Amniotic epithelial cell (primary cell): ENCODE measurements around the gene MYRF.

ENCODE experiments used
- DNase-seq: peaks from one replicate; pipeline ENCODE4 v3.0.0-alpha.2; 2010; ENCODE audit warnings: low read depth

MYRF gene

DNA sequence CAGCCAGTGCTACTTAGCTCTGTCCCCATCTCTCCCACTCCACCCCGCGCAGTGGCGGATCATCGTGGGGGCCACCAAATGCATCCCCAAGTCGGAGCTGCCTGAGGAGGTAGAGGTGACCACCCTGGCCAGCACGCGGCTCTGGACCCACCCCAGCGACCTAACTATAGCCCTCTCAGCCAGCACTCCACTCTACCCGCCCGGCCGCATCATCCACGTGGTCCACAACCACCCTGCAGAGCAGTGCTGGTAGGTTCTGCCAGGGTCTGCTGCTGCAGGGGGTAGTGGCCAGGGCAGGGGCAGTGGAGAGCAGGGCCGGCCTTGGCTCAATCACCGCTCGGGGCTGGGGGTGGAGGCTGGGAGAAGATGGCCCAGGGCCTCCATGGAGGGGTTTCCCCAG lies 13.0 kb upstream of the MYRF start:
- no peak for DNase-seq

GRCh38 chr11:61739966-61740365 lies 12.5 kb upstream of the MYRF start:
- no peak for DNase-seq

DNA sequence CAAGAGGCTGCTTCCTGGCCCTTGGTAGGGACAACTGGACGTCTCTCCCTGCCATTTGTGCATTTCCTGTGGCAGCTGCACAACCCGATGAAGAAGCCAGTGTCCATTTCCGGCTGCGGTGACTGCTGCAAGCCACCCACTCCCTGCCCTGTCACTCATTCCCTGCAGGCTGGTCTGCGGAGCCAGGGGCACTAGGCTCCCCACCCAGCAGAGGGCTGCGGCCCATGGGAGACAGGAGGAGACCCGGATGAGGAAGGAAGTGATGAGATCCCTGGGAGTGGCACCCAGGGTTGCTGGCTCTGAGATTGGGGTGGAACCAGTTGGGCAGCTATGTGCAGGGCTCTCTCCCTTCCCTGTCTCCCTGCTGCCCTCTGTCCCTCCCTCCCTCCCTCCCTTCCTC lies 10.0 kb upstream of the MYRF start:
- DNase-seq, result no peak

DNA sequence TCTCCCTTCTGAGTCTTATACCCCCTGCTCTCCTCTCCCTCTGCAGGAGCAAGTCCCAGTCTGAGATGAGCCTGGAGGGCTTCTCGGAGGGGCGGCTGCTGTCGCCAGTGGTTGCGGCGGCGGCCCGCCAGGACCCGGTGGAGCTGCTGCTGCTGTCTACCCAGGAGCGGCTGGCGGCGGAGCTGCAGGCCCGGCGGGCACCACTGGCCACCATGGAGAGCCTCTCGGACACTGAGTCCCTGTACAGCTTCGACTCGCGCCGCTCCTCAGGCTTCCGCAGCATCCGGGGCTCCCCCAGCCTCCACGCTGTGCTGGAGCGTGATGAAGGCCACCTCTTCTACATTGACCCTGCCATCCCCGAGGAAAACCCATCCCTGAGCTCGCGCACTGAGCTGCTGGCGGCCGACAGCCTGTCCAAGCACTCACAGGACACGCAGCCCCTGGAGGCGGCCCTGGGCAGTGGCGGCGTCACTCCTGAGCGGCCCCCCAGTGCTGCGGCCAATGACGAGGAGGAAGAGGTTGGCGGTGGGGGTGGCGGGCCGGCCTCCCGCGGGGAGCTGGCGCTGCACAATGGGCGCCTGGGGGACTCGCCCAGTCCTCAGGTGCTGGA lies 8.8 kb upstream of the MYRF start:
- no peak for DNase-seq

DNA sequence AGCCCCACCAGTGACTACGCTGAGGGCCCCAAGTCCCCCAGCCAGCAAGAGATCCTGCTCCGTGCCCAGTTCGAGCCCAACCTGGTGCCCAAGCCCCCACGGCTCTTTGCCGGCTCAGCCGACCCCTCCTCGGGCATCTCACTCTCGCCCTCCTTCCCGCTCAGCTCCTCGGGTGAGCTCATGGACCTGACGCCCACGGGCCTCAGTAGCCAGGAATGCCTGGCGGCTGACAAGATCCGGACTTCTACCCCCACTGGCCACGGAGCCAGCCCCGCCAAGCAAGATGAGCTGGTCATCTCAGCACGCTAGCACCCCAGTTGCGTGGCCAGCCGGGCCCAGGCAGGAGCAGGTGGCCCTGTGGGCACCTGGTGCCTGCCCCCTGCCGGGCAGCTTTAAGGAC lies 8.3 kb upstream of the MYRF start:
- DNase-seq, result no peak

- DNase-seq, result no peak
These were observed 7.8 kb upstream of the MYRF start for GRCh38 chr11:61744609-61745156.

DNA sequence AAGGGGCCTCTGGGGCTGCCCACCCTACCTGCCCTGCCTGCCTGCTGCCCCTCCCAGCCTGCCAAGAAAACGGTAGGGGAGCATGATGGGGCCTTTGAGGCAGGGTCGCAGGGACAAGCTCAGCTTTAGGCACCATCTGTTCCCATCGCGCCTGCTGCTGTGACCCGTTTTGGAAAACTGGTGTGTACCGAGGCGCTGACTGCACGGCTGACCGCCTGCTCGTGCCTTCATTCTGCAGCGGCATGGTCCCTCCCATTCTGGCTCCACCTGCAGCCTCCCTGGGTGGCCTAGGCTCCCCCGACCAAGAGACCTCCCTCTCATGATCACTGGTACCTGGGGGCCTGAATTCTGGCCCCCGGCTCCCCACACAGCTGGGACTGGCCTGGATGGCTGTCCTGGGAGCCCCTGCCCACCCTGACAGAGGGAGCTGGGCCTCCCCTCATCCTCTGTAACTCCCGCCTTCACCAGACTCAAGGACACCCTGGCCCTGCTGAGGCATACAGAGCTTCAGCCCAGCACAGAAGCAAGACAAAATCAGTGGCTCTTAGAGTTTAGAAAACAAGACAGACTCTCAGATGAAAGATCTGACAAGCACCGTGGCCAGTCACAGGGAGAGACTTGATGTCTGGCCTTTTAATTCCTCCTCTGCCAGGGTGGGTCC lies 6.5 kb upstream of the MYRF start:
- DNase-seq, result no peak

DNA sequence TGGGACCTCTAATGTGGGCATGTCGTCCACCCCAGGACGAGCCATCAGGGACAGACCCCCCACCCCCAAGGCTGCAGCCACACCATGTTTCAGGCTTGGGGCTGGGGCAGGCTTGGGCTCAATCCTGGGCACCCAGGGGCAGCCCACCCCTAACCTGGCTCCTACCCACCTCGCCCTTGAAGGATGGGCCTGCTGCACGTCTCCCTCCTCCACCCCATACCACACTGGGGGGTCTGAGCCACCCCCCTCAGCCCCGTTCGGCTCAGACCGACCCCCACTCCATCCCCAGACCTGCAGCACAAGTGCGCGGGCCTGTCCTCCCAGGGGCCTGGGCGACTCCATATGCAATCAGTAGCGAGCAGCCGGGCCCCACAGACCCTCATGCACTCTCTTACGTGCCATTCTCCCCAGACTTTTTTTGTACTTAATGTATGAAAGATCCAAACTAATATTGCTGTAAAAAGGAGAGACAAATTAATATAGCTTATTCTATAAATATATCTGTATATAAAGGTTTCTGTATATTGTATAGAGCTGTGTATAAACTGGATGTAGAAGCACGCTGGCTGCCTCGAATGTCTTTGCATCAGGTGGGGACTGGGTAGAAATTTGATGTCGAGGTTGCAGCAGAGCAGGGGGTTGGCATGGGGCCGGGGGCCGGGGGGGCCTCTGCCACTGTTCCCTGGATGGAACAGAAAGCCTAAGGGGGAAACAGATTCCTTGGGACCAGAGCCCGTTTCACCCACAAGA lies 5.8 kb upstream of the MYRF start:
- no peak for DNase-seq

GRCh38 chr11:61747192-61747966 lies 5.1 kb upstream of the MYRF start:
- peak; percentile 62 for DNase-seq

DNA sequence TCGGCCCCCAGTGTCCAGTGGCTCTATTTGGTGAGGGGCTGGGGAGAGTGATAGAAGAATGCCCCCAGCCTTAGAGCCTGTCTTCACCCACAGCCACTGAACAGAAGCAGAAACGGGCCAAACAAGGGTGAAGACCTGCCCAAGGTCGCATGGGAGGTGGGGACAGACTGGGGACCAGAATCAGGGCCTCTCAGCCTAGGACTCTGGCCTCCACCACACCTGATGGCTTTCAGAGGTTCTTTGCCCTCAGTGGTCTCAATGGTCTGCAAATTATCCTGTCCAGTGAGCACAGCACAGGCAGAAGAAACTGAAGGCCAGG lies 4.5 kb upstream of the MYRF start:
- no peak for DNase-seq

DNA sequence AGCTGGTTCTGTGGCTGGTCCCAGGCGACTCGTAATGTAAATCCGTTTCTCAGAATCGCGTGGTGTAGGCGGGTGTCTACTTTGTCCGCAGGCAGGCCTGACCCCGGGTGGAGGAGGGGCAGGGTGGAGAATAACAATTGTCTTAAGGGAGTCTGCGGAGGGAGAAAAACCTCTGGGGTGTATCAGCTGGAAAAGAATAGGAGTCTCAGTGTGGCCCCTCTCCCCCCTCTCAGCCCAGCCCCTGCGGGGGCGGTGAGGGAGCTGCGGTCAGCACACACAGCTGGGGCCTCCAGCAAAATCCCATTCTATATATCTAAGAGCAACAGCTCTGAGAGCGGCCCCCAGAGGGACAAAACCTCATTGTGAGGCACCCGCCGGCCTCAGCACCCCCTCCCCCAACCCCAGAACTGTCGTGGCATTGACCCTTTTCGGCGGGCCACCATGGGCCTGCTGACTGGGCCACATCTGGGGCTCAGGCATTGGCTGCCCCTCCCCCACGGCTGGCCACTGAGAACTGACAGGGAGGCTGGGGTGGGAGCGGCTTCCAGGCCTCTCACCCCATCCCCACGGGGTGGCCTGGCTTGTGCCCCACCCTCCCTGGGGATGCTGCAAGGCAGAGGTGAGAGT lies 2.7 kb upstream of the MYRF start:
- peak; percentile 78 for DNase-seq

GRCh38 chr11:61750631-61751273 lies 1.7 kb upstream of the MYRF start:
- no peak for DNase-seq

- DNase-seq, result no peak
These were observed 1.1 kb upstream of the MYRF start for GRCh38 chr11:61751384-61751783.

GRCh38 chr11:61752925-61753521 lies 587 bp downstream of the MYRF start:
- no peak for DNase-seq

GRCh38 chr11:61753672-61754071 lies 1.2 kb downstream of the MYRF start:
- DNase-seq, result no peak

DNA sequence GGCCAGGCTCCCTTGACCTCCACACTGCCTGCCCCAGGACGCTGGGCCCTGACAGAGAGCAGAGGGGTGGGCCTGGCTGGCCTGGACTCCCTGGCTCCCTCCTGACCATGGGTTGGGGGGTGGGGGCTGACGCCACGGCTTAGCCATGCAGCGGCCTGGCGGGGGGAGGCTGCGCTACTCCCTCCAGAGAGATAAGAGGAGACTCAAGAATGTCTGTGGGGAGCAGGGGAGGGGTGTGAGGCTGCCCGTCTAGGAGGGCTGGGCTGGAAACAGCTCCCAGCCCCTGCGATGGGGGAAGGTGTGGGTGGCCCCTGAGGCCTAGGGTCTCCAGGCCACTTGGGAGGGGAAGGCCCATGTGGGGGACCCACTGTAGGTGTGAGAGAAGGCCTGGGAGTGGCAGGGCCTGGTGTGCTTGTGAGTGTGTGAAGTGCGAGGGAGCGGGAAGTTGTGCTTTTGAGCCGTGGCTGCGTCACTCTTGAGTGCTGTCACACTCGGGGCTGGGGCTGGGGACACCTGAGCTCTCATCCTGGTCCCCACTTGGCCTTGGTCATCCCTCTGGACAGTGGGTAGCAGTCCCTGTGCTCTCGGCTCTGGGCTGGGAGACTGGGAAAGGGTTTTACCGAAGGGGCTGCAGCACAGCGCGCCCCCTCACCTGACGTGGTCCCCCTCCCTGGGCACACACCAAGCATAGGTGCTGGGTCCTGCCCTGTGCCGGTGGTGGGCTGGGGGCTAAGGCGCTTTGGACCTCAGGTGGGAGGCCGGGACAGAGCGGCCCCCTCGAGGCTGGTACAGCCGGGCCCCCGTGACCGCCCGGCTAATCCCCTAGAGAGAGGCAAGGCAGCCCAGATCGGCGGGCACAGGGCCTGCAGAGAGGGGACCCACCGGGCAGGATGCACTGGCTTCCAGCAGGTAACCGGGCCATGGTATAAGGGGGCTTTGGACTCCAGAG lies 2.4 kb downstream of the MYRF start:
- DNase-seq, result peak; percentile 95

- DNase-seq, result no peak
These were observed 3.7 kb downstream of the MYRF start for GRCh38 chr11:61756147-61756451.

DNA sequence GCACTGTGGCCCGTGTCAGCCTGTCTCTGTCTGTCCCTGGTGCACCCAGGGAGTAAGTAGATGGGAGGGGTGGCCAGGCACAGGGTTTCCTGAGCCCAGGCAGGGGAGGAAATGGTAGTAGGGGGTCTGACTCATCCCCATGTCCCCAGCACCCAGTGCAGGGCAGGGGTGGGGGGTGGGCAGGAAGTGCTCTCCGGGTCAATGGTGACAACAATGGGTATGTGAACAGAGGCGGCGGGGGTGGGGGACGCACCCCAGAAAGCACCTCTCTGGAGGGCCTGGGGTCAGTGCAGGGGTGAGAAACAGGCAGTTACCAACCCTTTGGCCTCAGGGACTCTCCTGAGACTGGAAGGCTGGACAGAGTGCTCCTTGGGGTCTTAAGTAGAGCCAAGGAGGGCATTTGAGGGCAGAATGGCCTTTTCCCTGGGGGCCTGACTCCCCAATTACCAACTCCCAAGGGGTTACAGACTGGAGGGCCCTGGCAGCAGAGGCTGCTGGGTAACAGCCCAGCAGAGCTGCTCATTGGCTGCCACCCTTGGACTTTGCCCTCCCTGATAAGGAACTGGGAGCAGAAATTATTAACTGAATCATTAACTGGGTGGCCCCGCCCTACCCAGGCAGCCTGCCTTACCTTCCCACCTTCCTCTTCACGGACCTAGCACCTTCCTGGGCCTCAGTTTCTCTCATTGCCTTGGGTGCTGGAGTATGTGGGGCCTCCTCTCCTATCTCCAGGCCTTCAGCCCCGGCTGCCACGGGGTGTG lies 4.2 kb downstream of the MYRF start:
- DNase-seq, result peak; percentile 52

DNA sequence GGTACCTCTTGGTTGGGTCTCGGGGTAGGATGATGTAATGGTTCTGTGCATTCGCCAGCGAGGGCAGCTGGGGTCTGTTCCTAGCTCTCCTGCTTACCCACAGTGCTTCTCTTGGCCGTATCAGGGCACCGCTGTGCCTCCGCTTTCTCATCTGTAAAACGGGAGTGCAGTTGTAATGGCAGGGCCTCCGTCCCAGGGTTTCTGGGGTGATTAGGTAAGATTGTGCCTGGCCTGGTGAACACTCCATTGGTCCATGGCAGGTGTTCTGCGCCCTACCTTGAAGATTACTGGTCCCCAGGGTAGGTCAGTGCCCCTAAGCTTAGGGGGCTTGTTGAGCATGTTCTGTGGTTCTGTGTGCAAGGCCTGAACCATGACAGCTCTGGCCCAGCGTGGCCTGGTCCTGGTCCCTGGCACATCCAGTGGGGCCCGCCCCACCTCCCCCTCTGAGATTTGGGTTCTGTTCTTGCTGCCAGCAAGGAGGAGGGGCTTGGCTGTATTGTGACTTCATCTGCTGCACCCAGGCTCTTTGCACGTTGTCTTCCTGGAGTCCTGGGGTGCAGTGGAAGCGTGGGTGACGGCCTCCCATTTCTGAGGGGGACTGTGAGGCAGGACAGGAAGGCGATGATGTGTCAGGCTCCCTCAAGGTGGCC lies 4.9 kb downstream of the MYRF start:
- DNase-seq, result no peak
